Activated CD4-positive, alpha-beta T cell treated with anti-CD3 and anti-CD28 coated beads, Interleukin-2, amount 10 ng/mL, durations not matched to agents 7 days and 5 days (primary cell): Measurements from ENCODE around the gene TBC1D1. TPM values are rescaled to one million over a fixed set of nuclear protein-coding genes. Genes with fewer than 3 reads are reported as not detected.
A peak's percentile ranks its signal among the peaks of the same experiment; 100 is the strongest.
"Not testable (repeated sequence)": the region's sequence is repeated elsewhere in the genome, so short reads cannot be mapped to it uniquely, and the experiment has no call there.

Experiments
- CTCF ChIA-PET: fragments of 350-600 bp; sonication (Branson Sonifier 250); formaldehyde crosslinking; loops from one replicate; lab custom pipeline; 2021; ENCODE audit warnings: antibody characterized with exemption; lab: Charles Lee
- POLR2A ChIA-PET: fragments of 350-600 bp; sonication (Branson Sonifier 250); formaldehyde crosslinking; loops from one replicate; lab custom pipeline; 2021; ENCODE audit warnings: antibody characterized with exemption; lab: Charles Lee
- DNase-seq: peaks from one replicate; pipeline ENCODE4 v3.0.0-alpha.2; 2020
- H3K27ac Mint-ChIP-seq: one replicate; pipeline ENCODE4 v1.8.0; 2021; ENCODE audit warnings: mild to moderate bottlenecking, moderate library complexity, mixed read lengths
- H3K27me3 Mint-ChIP-seq: one replicate; pipeline ENCODE4 v1.8.0; 2021; ENCODE audit warnings: mixed read lengths
- H3K36me3 Mint-ChIP-seq: one replicate; pipeline ENCODE4 v1.8.0; 2021; ENCODE audit warnings: low read depth, mixed read lengths
- H3K4me1 Mint-ChIP-seq: one replicate; pipeline ENCODE4 v1.8.0; 2021; ENCODE audit warnings: mixed read lengths
- H3K4me3 Mint-ChIP-seq: one replicate; pipeline ENCODE4 v1.8.0; 2021; ENCODE audit warnings: mild to moderate bottlenecking, moderate library complexity, mixed read lengths
- H3K9me3 Mint-ChIP-seq: one replicate; pipeline ENCODE4 v1.8.0; 2021; ENCODE audit warnings: mixed read lengths
- total RNA-seq, 2 experiments: library from RNA; stranded (reverse); gene quantifications; one replicate each; pipeline ENCODE4 v1.2.3, GENCODE V29; 2021

Gene TBC1D1
- total RNA-seq, 2 experiments from 2014 or later, result 73.9 to 99.1 TPM

DNA sequence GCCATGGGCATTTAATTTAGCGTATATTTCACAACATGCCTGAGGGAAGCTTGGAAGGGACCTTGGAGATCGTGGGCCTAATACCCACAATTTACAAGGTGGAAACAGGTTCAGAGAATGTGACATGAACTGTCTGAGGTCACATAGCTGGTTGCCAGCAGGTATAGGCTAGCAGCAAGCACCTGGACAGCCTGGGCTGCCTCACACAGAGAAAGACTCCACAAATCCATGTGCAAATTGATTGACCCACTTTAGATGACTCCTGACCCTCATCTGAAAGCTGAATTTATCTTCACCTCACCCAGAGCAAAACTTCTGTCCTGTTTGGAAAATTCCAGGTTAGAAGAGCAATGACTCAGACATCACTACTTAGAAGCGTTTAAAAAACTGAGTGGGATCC lies 75.2 kb downstream of the TBC1D1 start:
- ChIA-PET POLR2A (no interaction called here), CTCF (interaction anchor here (1.8 kb wide), 1 partner anchor 13 kb away, joined by 7 read pairs; no protein-coding TSS in a partner anchor)
- Mint-ChIP-seq H3K27ac (no peak overlapping the region), H3K27me3 (no peaks in the 10 kb centered on the region), H3K4me1 (peaks cover 4% of the 10 kb centered on the region), H3K4me3 (no peak overlapping the region), H3K36me3 (peaks cover 13% of the 10 kb centered on the region), H3K9me3 (no peaks in the 10 kb centered on the region)
- DNase-seq, result no peak

DNA sequence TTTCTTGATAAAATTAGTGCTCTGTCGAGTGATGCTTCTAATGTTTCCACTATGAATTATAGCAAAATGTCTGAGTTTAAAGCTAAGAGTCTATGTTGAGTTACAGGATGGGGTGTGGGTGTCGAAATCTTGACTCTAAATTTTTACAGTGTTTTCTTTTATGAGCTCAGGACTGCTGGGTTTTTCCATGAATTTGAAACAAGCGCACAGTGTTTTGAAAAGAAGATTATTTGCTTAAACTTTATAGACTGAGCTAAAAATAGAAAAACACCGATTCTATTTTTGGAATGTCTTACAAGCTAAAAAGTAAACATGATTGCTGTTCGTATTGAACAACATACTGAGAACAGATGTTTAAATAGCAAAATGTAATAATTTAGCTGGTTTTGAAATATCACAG lies 76.9 kb downstream of the TBC1D1 start:
- peaks cover 6% of the 10 kb centered on the region for H3K4me1 Mint-ChIP-seq
- CTCF ChIA-PET, result interaction anchor here (1.8 kb wide), 1 partner anchor 14 kb away, joined by 7 read pairs; no protein-coding TSS in a partner anchor
- no peak overlapping the region for H3K27ac Mint-ChIP-seq
- no peaks in the 10 kb centered on the region for H3K27me3 Mint-ChIP-seq
- peaks cover 13% of the 10 kb centered on the region for H3K36me3 Mint-ChIP-seq
- DNase-seq, result no peak
- no peaks in the 10 kb centered on the region for H3K9me3 Mint-ChIP-seq
- POLR2A ChIA-PET, result no interaction called here
- no peak overlapping the region for H3K4me3 Mint-ChIP-seq

DNA sequence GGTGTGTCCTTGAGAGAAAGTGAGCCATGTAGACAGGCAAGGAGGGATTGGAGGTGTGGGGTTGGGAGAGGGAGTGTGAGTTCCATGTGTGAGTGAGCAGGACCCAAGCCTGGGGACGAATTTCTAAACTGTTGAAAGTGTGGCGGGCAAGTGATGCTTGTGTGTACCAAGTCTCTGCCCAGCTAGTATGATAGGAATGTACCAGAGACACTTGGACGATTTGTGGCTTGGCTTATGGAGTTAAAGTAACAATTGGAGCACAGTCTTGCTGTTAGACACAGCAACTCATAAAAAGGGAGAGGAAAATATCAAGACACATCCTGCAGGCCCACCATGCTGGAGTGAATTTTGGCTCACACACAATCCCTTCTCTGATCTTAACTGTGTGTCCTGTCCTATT lies 77.9 kb downstream of the TBC1D1 start:
- ChIA-PET POLR2A (no interaction called here), CTCF (no interaction called here)

DNA sequence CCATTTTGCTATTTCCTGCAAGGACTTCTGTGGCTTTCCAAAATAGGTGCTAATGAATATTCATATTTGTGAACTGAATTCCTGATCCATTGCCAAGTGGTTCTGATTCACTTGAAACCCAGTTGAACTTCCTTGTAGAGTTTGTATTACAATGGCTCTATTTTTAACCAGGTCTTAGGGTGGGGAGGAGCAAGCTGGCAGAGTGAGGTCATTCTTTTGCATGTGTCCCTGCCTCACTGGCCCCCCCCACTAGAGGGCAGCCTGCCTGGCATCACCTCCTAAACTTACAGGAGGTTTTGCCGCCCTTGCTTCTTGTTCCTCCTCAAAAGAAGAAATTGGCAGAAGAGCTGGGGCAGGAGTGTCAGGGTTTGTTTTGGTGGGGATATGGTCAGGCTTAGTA lies 79.8 kb downstream of the TBC1D1 start:
- no peaks in the 10 kb centered on the region for H3K9me3 Mint-ChIP-seq
- DNase-seq, result peak; percentile 40
- no peaks in the 10 kb centered on the region for H3K27me3 Mint-ChIP-seq
- no peak overlapping the region for H3K4me3 Mint-ChIP-seq
- peaks cover 6% of the 10 kb centered on the region for H3K4me1 Mint-ChIP-seq
- peaks cover 13% of the 10 kb centered on the region for H3K36me3 Mint-ChIP-seq
- no peak overlapping the region for H3K27ac Mint-ChIP-seq
- ChIA-PET CTCF (interaction anchor here (1.5 kb wide), 1 partner anchor 11 kb away, joined by 3 read pairs; no protein-coding TSS in a partner anchor), POLR2A (no interaction called here)

More for the DNA sequence above, 77.9 kb downstream of the TBC1D1 start:
- H3K27ac Mint-ChIP-seq, result no peak overlapping the region
- H3K27me3 Mint-ChIP-seq, result no peaks in the 10 kb centered on the region
- no peak for DNase-seq
- H3K36me3 Mint-ChIP-seq, result peaks cover 13% of the 10 kb centered on the region
- peaks cover 6% of the 10 kb centered on the region for H3K4me1 Mint-ChIP-seq
- H3K9me3 Mint-ChIP-seq, result no peaks in the 10 kb centered on the region
- no peak overlapping the region for H3K4me3 Mint-ChIP-seq

DNA sequence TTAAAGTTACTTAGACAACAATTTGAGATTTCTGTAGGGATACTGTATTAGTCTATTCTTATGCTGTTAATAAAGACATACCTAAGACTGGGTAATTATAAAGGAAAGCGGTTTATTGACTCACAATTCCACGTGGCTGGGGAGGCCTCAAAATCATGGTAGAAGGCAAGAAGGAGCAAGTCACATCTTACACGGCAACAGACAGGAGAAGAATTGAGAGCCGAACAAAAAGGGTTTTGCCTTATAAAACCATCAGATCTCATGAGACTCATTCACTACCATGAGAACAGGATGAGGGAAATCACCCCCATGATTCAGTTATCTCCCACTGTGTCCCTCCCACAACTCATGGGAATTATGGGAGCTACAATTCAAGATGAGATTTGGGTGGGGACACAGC lies 80.3 kb downstream of the TBC1D1 start:
- ChIA-PET POLR2A (no interaction called here), CTCF (interaction anchor here (1.5 kb wide), 1 partner anchor 10 kb away, joined by 3 read pairs; no protein-coding TSS in a partner anchor)
- Mint-ChIP-seq H3K27ac (no peak overlapping the region), H3K36me3 (peaks cover 13% of the 10 kb centered on the region), H3K9me3 (no peaks in the 10 kb centered on the region), H3K4me3 (no peak overlapping the region), H3K4me1 (peaks cover 9% of the 10 kb centered on the region), H3K27me3 (no peaks in the 10 kb centered on the region)
- no peak for DNase-seq

DNA sequence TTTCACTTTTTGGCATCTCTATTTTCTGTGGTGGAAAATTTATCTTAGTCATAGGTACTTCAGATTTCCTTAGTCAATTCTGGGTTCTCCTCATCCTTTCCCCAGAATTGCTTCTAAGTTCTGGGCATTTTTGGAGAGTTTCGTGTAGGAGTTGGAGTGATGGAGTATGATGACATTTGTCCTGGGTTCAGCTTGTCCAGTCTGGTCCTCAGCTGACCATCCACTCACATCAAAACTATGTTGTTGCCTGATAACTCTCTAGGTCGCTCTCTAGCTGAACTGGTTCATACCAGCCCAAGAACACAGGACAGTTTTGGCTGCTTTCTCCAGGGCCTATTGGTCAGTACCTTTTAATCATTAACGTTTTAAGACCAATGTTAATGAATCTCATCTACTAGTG lies 82.6 kb downstream of the TBC1D1 start:
- Mint-ChIP-seq H3K36me3 (peaks cover 13% of the 10 kb centered on the region), H3K4me3 (no peak overlapping the region), H3K27ac (no peak overlapping the region), H3K27me3 (no peaks in the 10 kb centered on the region), H3K9me3 (no peaks in the 10 kb centered on the region), H3K4me1 (peaks cover 20% of the 10 kb centered on the region)
- ChIA-PET POLR2A (no interaction called here), CTCF (interaction anchor here (0.6 kb wide), 2 partner anchors 89 to 96 kb away, joined by 3 read pairs; no protein-coding TSS in a partner anchor)
- no peak for DNase-seq

DNA sequence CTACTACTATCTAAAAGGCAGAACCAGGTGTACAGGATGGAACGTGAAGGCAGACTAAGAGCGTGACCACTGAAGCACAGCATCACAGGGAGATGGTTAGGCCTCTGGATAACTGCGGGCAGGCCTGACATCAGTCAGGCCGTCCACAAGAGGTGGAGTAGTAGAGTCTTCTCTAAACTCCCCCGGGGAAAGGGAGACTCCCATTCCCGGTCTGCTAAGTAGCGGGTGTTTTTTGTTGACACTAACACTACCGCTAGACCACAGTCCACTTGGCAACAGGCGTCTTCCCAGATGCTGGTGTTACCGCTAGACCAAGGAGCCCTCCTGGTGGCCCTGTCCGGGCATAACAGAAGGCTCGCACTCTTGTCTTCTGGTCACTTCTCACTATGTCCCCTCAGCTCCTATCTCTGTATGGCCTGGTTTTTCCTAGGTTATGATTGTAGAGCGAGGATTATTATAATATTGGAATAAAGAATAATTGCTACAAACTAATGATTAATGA lies 84.5 kb downstream of the TBC1D1 start:
- H3K36me3 Mint-ChIP-seq, CTCF ChIA-PET, POLR2A ChIA-PET: not testable (repeated sequence)

DNA sequence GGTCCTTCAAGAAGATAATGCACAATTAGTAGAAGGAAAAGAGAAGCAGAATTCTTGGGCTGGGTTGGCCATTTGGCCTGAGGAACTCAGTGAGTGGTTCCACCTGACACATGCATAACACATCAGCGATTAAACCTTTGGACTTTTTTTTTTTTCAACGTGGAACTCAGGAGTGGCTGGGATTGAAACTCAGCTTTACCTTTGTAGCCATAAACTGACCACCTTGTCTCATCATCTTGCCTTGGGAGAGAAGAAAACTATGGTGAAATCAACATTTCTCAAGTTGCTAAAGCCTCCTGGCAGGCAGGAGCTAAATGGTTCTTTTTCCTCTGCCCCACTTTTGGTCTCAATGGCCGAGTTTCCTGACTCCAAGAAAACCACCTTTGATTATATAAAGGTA lies 85.6 kb downstream of the TBC1D1 start:
- peak overlapping the region; percentile 71 for H3K27ac Mint-ChIP-seq
- ChIA-PET CTCF (interaction anchor here (0.6 kb wide), 1 partner anchor 34 kb away, joined by 3 read pairs; no protein-coding TSS in a partner anchor), POLR2A (no interaction called here)
- H3K36me3 Mint-ChIP-seq, result no peaks in the 10 kb centered on the region
- peak overlapping the region; percentile 71 for H3K4me3 Mint-ChIP-seq
- no peaks in the 10 kb centered on the region for H3K27me3 Mint-ChIP-seq
- DNase-seq, result no peak
- H3K9me3 Mint-ChIP-seq, result no peaks in the 10 kb centered on the region
- peaks cover 33% of the 10 kb centered on the region for H3K4me1 Mint-ChIP-seq

More for the DNA sequence above, 84.5 kb downstream of the TBC1D1 start:
- not testable (repeated sequence) for H3K9me3 Mint-ChIP-seq, H3K27ac Mint-ChIP-seq, DNase-seq, H3K4me3 Mint-ChIP-seq, H3K27me3 Mint-ChIP-seq
- peaks cover 31% of the 10 kb centered on the region for H3K4me1 Mint-ChIP-seq

DNA sequence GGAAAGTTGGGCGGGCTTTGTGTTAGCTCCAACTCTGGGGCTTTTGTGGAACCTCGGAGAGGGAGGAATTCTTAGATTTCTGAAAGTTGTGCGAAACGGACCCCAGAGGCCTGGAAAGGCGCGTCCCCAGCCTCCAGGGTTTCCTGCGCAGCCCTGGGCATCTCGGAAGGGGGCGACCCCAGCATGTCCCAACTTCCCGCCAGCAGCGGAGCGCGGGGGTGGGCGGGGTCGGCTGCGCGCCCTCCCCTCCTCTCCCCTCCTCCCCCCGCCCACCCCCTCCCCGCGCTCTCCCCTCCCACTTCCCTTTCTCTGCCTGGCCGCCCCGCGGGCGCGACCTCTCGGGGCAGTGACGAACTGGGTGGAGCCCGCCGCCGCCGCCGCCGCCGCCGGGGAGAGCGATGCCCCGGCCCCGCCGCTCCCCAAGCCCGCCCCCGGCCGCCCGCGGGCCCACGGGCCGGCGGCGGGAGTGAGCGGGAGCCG lies 86.1 kb downstream of the TBC1D1 start:
- Mint-ChIP-seq H3K27me3 (no peaks in the 10 kb centered on the region), H3K4me3 (peak overlapping the region; percentile 71), H3K27ac (peak overlapping the region; percentile 71), H3K9me3 (no peaks in the 10 kb centered on the region), H3K4me1 (peaks cover 36% of the 10 kb centered on the region), H3K36me3 (no peaks in the 10 kb centered on the region)
- DNase-seq, result peak; percentile 78
- CTCF ChIA-PET, result no interaction called here
- POLR2A ChIA-PET, result no interaction called here

DNA sequence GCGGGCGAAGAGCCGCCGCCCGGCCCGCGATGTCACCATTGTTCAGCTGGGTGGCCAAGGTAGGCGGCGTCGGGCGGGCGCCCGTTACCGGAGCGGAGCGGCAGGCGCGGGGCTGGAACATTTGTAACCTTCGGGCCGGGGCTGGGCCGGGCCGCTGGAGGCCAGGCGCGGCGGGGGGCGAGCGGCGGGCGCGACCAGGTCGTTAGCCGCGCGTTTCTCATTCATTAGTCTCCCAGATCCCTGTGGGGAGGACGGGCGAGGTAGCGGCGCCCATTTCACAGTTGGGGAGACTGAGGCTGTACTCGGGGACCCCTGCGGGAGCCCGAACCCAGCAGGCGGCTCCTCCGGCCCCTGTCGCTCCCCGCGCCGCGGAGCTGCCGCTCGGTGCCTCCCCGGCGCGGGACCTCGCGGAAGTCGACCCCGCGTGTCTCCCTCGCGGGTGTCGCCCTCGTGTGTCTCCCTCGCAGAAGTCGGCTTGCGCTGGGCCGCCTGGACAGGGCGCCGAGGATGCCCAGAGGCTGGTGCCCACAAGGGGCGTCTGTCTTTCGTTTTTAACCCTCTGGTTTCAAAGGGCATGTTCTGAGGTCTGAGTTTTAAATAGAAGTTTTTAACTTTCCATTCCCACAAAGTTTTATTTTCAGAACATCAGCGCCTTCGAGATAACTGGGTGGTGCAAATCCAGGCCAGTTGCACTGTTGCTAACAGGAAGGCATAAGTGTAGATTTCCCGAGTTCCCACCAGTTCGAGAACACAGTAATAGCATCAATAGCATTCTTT lies 86.8 kb downstream of the TBC1D1 start:
- H3K4me1 Mint-ChIP-seq, result peaks cover 41% of the 10 kb centered on the region
- DNase-seq, result peak; percentile 78
- H3K27ac Mint-ChIP-seq, result peak overlapping the region; percentile 89
- no peaks in the 10 kb centered on the region for H3K27me3 Mint-ChIP-seq
- CTCF ChIA-PET, result no interaction called here
- POLR2A ChIA-PET, result no interaction called here
- peak overlapping the region; percentile 81 for H3K4me3 Mint-ChIP-seq
- H3K36me3 Mint-ChIP-seq, result no peaks in the 10 kb centered on the region
- H3K9me3 Mint-ChIP-seq, result no peaks in the 10 kb centered on the region

DNA sequence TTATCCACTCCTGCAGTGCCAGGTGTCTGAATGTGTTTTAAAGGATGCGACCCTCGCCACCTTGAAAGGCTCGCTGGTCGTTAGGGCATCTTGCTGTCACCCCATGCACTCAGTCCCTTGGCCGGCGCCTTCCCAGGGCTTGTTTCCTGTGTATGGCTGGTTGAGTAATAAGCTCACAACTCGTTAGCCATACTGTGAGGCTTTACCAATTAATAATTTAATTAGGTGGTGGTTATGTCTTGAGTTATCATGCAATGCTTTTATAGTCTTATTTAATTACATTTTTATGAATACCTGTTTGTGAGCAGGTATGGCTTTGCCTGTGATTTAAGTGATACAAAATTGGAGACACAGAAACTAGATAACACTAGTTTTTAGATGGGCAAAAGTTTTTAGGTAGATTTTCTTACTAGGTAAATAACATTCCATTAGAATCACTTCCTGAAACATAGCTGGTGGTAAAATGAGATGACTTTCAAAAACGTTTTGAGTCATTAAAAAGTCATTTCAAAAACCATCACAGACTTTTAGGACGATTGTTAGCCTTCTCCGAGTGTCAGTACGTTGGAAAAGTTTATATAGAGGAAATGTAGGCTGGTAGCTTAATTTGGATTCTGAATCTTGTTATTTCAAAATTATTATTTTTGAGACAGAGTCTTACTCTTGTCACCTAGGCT lies 87.5 kb downstream of the TBC1D1 start:
- POLR2A ChIA-PET, result no interaction called here
- H3K36me3 Mint-ChIP-seq, result no peaks in the 10 kb centered on the region
- no peak for DNase-seq
- no peaks in the 10 kb centered on the region for H3K9me3 Mint-ChIP-seq
- H3K27ac Mint-ChIP-seq, result peak overlapping the region; percentile 89
- H3K4me3 Mint-ChIP-seq, result peak overlapping the region; percentile 81
- CTCF ChIA-PET, result interaction anchor here (0.7 to 1.2 kb wide), 2 partner anchors 20 to 97 kb away, joined by 3 read pairs; no protein-coding TSS in a partner anchor
- no peaks in the 10 kb centered on the region for H3K27me3 Mint-ChIP-seq
- peaks cover 41% of the 10 kb centered on the region for H3K4me1 Mint-ChIP-seq

DNA sequence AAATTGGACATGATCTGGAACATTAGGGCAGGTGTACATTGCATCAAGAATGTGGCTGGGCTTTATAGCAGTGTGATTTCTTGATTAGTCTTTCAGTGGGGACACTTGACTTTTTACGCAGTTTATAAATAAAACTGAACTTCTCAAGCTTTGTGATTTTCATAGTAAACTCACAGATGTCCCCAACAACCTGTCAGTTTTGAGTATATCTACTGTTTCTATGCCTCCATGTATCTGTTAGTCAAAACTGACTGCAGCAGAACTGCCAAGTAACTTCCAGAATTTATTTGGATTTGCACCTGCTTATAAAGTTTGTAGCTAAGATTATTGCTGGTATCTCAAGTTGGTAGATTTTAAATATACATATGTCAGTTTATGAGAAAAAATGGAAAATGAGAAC lies 89.4 kb downstream of the TBC1D1 start:
- CTCF ChIA-PET, result no interaction called here
- Mint-ChIP-seq H3K27me3 (no peaks in the 10 kb centered on the region), H3K9me3 (no peaks in the 10 kb centered on the region), H3K27ac (no peak overlapping the region), H3K4me3 (no peak overlapping the region), H3K36me3 (no peaks in the 10 kb centered on the region), H3K4me1 (peaks cover 41% of the 10 kb centered on the region)
- POLR2A ChIA-PET, result no interaction called here
- no peak for DNase-seq

DNA sequence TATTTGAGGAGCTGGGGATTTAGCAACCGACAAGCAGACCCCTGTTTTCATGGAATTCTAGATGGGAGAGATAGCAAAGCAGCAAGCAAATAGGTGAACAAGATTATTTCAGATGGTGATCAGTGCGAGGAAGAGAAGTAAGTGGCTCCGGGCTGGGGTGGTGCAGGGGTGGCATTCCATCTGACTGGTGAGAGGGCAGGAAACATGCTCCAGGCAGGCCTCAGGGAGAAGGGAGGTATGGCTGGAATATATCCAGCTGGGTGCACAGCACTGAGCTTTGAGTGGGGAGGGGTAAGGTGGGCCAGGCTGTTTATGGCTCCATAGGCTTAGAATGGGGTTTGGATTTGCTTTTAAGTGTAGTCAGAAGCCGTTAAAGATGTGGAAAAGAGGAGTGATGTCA lies 90.5 kb downstream of the TBC1D1 start:
- DNase-seq, result no peak
- no peak overlapping the region for H3K27ac Mint-ChIP-seq
- ChIA-PET CTCF (interaction anchor here (1.2 kb wide), 1 partner anchor 11 kb away, joined by 3 read pairs; no protein-coding TSS in a partner anchor), POLR2A (no interaction called here)
- peaks cover 4% of the 10 kb centered on the region for H3K36me3 Mint-ChIP-seq
- H3K27me3 Mint-ChIP-seq, result no peaks in the 10 kb centered on the region
- H3K4me1 Mint-ChIP-seq, result peaks cover 43% of the 10 kb centered on the region
- H3K4me3 Mint-ChIP-seq, result no peak overlapping the region
- H3K9me3 Mint-ChIP-seq, result no peaks in the 10 kb centered on the region
